Omental fat pad (tissue), 4 donors: ENCODE measurements around the gene RAB8A. TPM values are rescaled to one million over a fixed set of nuclear protein-coding genes. Genes with fewer than 3 reads are reported as not detected.
"Not testable (repeated sequence)": the region's sequence is repeated elsewhere in the genome, so short reads cannot be mapped to it uniquely, and the experiment has no call there.

Source experiments
- ATAC-seq: fragments of 150-250 bp; one replicate; pipeline ENCODE4 v1.9.1; 2016; ENCODE audit warnings: mild to moderate bottlenecking, moderate library complexity; ENCODE audit not compliant: low FRiP score
- DNase-seq: peaks from one replicate; pipeline ENCODE4 v3.0.0-alpha.2; 2019; ENCODE audit warnings: low spot score
- total RNA-seq, 4 donors: library from RNA; depleted of rRNA; stranded (reverse); fragments of >200 nt; gene quantifications; one replicate each; pipeline ENCODE4 v1.1.0, GENCODE V29; 2016
- TF ChIP-seq, protein P1 (sequence below), 3 donors: fragments of 450-650 bp; IDR thresholded peaks; one replicate each; pipeline ENCODE4 v1.5.1; 2016 to 2017; ENCODE audit warnings: antibody characterized with exemption in 3 of 3, mild to moderate bottlenecking in 3 of 3, moderate library complexity in 2 of 3

The RAB8A gene
- total RNA-seq, 4 donors from 2014 or later, result 32.5 to 51.9 (median 40.0) TPM

DNA sequence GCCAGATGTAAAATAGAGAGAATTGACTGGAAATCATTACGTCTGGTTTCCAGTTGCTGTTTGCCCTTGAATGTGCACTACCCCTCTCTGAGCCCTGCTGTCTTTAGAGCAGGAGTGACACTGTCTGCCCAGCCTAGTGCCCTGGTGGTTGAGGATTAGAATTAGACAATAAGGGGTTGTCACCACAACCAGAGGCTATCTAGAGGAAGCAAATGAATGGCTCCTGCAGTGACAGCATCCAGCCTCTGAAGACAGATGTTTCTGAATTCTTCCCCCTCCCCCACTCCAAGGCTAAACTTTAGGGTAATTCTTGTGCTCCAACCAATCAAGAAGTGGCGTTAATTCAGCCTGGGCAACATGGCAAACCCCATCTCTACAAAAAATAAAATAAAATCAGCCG lies 2.0 kb downstream of the RAB8A start:
- TF ChIP-seq, protein P1, sequence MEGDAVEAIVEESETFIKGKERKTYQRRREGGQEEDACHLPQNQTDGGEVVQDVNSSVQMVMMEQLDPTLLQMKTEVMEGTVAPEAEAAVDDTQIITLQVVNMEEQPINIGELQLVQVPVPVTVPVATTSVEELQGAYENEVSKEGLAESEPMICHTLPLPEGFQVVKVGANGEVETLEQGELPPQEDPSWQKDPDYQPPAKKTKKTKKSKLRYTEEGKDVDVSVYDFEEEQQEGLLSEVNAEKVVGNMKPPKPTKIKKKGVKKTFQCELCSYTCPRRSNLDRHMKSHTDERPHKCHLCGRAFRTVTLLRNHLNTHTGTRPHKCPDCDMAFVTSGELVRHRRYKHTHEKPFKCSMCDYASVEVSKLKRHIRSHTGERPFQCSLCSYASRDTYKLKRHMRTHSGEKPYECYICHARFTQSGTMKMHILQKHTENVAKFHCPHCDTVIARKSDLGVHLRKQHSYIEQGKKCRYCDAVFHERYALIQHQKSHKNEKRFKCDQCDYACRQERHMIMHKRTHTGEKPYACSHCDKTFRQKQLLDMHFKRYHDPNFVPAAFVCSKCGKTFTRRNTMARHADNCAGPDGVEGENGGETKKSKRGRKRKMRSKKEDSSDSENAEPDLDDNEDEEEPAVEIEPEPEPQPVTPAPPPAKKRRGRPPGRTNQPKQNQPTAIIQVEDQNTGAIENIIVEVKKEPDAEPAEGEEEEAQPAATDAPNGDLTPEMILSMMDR (IDR thresholded peaks at IDR 0.05), result no peak
- no peak for ATAC-seq
- no peak for DNase-seq

DNA sequence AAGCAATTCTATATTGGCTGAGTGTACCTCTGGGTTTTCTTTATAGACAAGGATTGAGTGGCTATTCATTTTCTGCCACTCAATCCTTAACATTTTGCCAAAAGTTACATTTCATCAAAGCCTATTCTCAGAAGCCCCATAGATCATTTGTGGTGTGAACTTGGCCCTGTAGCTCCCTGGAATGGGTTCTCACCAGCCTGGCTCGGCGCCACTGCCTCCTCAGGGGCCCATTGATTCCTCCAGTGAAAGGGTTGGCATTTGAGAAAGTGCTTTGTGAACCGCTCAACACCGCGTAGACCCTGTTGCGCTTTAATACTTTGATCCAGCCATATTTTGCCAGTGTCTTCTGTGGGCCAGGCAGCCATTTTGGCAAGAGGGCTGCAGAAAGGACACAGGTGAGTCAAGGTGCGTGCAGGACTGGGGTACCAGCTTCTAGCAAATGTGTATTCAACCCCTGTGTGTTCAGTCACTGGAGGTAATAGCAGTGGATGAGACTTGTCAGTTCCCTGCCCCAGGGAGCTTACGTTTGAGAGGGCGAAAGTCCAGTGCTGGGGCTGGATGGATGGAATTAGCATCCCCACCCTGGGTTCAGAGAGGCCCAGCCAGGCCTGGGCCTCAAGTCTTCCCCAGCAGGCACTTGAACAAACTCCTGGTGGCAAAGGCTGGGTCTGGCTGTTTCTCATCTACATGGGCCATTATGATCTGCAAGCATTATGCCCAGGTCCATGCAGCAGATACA lies 3.8 kb downstream of the RAB8A start:
- no peak for ATAC-seq
- DNase-seq, result no peak
- TF ChIP-seq, protein P1 (IDR thresholded peaks at IDR 0.05), result no peak

DNA sequence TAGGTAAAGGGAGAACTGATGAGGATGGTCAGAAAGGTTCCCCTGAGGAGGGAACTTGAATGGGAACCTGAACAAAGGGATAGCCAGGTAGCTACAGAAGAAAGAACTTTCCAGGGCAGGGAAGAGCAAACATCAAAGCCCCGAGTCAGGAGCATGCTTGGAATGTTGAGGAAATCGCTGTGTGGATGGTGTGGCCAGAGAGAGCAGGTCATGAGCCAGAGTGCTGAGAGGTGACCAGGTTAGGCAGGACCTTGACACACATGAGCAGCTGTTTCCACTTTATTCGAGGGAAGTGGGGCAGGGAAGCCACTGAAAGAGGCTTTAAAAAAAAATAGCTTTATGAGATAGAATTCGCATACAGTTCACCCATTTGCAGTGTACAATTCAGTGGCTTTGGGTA lies 4.4 kb downstream of the RAB8A start:
- TF ChIP-seq, protein P1 (IDR thresholded peaks at IDR 0.05), result no peak
- ATAC-seq (no peak), DNase-seq (no peak)

DNA sequence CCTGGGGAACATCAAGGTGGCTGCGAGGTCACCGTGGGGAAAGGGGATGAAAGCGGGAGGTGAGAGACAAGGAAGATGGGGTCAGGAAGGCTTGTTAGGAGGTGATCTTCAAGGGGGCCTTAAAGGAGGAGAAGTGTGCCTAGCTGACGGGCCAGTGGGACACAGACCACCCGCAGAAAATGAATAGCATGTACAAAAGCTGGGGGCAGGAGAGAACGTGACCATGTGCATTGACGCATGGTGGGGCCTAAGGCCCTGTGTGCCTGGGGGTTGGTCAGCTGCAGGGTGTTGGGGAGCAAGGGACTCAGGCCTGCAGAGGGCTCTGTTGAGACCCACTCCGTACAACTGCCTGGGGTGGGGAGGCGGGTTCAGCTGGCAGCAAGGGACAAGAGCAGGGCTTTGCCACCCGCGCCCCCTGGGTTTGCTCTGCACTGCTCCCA lies 5.9 kb downstream of the RAB8A start:
- ATAC-seq (no peak), DNase-seq (no peak)
- TF ChIP-seq, protein P1 (IDR thresholded peaks at IDR 0.05), result no peak

DNA sequence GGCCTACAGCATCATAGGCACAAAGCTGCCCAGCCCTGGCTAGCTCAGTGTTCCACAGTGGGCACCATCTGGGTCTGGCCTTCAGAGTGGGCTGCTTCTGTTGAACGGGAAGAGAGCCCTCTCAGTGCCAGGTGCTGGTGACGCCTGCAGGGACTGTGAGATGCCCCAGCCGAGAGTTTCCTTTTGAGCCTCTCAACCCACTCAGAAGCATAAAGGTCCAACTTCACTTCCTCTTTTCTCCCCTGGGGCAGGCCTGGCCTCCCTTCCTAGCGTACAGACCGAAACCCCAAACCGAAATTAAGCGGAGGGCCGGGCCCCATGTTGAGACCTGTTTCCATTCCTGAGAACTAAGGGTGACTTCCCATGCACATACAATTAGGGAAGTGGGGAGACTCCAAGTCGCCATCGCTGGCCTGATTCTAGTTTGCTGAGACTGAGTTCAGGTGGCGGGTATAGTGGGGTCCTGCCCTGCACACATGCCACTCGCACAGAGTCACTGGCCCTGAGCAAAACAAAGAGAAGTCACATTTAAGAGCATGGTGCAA lies 6.9 kb downstream of the RAB8A start:
- DNase-seq (no peak), ATAC-seq (no peak)
- TF ChIP-seq, protein P1 (IDR thresholded peaks at IDR 0.05), result no peak

DNA sequence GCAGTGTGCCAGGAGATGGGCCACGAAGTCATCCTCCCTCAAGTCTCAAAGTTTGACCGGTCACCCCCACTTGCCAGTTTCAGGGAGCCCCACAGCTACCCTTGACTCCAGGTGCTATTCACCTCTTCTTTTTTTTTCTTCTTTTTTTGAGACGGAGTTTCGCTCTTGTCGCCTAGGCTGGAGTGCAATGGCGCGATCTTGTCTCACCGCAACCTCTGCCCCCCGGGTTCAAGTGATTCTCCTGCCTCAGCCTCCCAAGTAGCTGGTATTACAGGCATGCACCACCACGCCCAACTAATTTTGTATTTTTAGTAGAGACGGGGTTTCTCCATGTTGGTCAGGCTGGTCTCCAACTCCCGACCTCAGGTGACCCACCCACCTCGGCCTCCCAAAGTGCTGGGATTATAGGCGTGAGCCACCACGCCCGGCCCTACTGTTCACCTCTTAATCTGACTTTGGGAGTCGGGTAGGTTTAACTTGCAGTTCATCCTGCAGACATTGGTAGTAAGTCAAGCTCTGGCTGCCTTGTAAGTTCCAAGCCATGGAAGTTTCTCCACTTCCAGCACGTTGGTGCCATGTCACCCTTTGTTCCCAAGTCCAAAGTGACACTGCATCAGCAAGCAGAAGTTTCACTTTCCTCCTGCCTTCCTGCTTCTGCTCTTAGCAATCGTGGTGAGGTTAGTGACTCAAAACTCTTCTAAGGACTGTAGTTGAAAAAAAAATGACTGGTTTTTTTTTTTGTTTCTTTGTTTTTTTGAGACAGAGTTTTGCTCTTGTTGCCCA lies 7.6 kb downstream of the RAB8A start:
- ATAC-seq, DNase-seq: not testable (repeated sequence)

DNA sequence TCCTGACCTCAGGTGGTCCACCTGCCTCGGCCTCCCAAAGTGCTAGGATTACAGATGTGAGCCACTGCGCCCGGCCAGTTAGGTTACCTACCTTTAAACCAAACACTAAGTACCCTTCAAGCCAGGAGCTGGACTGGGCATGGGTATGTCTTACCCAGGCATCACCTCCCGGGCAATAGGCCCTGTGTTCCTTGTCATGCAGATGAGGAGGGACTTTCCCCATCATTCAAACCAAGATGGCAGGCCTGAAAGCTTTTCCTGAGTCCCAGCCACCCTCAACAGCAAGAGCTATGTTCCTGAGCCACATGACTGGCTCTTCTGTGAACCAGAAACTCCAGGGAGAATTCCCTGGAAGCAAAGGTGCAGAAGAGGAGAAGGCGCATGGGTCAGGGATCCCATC lies 9.5 kb downstream of the RAB8A start:
- ATAC-seq (no peak), DNase-seq (no peak)
- TF ChIP-seq, protein P1 (IDR thresholded peaks at IDR 0.05), result no peak
